ENCODE data around the gene PEG3. TPM values are rescaled to one million over a fixed set of nuclear protein-coding genes. Genes with fewer than 3 reads are reported as not detected.

PEG3 gene
- total and polyA plus RNA-seq, 2 of the 4 experiments (the other 2 are of a cell fraction) = not detected

- no peak overlapping the region for H3K23ac ChIP-seq (ENCODE audit: low read depth, low read length)
- POLR2A ChIA-PET (ENCODE audit: unreplicated experiment) = no interaction called here
These were observed 33.0 kb upstream of the PEG3 start for GRCh38 chr19:56873493-56873892.

More at GRCh38 chr19:56873493-56873892, 33.0 kb upstream of the PEG3 start:
- H3K4me3 ChIP-seq (ENCODE audit: insufficient read depth, low read depth, low read length) = no peak overlapping the region
- TF ChIP-seq MXI1 (IDR thresholded peaks at IDR 0.05; ENCODE audit: borderline replicate concordance, low read depth, low read length) (no peak), CHD1 (IDR thresholded peaks at IDR 0.05; ENCODE audit: low read depth, low read length) (no peak), MAFK (IDR thresholded peaks at IDR 0.05; ENCODE audit: low read depth, low read length) (no peak), SMC3 (IDR thresholded peaks at IDR 0.05; ENCODE audit: low read depth, low read length) (no peak), USF2 (IDR thresholded peaks at IDR 0.05; ENCODE audit: low read depth, low read length) (no peak), RFX5 (IDR thresholded peaks at IDR 0.05; ENCODE audit: low read depth, low read length) (no peak), RAD21 (IDR thresholded peaks at IDR 0.05; ENCODE audit: low read length) (no peak), POLR2A (IDR thresholded peaks at IDR 0.05; ENCODE audit: low read depth, low read length) (no peak), RCOR1 (IDR thresholded peaks at IDR 0.05; ENCODE audit: insufficient replicate concordance, low read length) (no peak), NFE2L2 (IDR thresholded peaks at IDR 0.05; ENCODE audit: low read depth, low read length) (no peak), FOS (IDR thresholded peaks at IDR 0.05; ENCODE audit: low read depth, low read length) (no peak), BHLHE40 (IDR thresholded peaks at IDR 0.05; ENCODE audit: low read depth, low read length) (no peak), ELK1 (IDR thresholded peaks at IDR 0.05; ENCODE audit: borderline replicate concordance, low read depth, low read length) (no peak), MAZ (IDR thresholded peaks at IDR 0.05; ENCODE audit: borderline replicate concordance, low read depth, low read length) (no peak), CEBPB (IDR thresholded peaks at IDR 0.05; ENCODE audit: low read depth, low read length) (no peak)
- TF ChIP-seq, protein P1, sequence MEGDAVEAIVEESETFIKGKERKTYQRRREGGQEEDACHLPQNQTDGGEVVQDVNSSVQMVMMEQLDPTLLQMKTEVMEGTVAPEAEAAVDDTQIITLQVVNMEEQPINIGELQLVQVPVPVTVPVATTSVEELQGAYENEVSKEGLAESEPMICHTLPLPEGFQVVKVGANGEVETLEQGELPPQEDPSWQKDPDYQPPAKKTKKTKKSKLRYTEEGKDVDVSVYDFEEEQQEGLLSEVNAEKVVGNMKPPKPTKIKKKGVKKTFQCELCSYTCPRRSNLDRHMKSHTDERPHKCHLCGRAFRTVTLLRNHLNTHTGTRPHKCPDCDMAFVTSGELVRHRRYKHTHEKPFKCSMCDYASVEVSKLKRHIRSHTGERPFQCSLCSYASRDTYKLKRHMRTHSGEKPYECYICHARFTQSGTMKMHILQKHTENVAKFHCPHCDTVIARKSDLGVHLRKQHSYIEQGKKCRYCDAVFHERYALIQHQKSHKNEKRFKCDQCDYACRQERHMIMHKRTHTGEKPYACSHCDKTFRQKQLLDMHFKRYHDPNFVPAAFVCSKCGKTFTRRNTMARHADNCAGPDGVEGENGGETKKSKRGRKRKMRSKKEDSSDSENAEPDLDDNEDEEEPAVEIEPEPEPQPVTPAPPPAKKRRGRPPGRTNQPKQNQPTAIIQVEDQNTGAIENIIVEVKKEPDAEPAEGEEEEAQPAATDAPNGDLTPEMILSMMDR (conservative IDR thresholded peaks at IDR 0.05; ENCODE audit: low read depth, low read length) = no peak
- H3K56ac ChIP-seq (ENCODE audit: extremely low read depth, insufficient read depth, low read length) = no peak overlapping the region
- no peak overlapping the region for H3K27ac ChIP-seq (ENCODE audit: insufficient read depth, low read length)
- no peak overlapping the region for H2BK120ac ChIP-seq (ENCODE audit: low read depth, low read length)
- CTCF ChIA-PET = interaction anchor here (0.6 kb wide), 1 partner anchor 16 kb away, joined by 6 read pairs; no protein-coding TSS in a partner anchor
- no peak overlapping the region for H3K18ac ChIP-seq (ENCODE audit: low read depth, low read length)
- DNase-seq = no peak
- no peaks in the 10 kb centered on the region for H3K36me3 ChIP-seq (ENCODE audit: control insufficient read depth, insufficient read depth, low read length)
- no peaks in the 10 kb centered on the region for H3K9me1 ChIP-seq (ENCODE audit: insufficient read depth, low read length)
- 65% methylated on average over 4 of the region's 5 CpGs; no CpG with 5 or more reads in 1 of the 2 experiments for WGBS, 2 experiments (ENCODE audit: extremely low coverage in 2 of 2, insufficient read length in 1 of 2)
- no peak overlapping the region for H2BK5ac ChIP-seq (ENCODE audit: low read depth, low read length, poor library complexity, severe bottlenecking)
- no peak overlapping the region for H2AK5ac ChIP-seq (ENCODE audit: low read depth, low read length)
- in situ Hi-C loops (cut with MboI; ENCODE audit: low sequenced_read_pairs) (no loop called here), intact Hi-C loops (cut with micrococcal nuclease) (no loop called here), dilution Hi-C loops (cut with HindIII; ENCODE audit: low sequenced_read_pairs, unreplicated experiment) (no loop called here)
- H3K79me1 ChIP-seq (ENCODE audit: low read depth in 1 of 2, low read length in 2 of 2) = no peaks in the 10 kb centered on the region
- H2AFZ ChIP-seq (replicated peaks; ENCODE audit: low read length, poor library complexity) = no peak overlapping the region
- H3K27me3 ChIP-seq (ENCODE audit: control insufficient read depth, insufficient read depth, low read length) = no peaks in the 10 kb centered on the region
- no peak overlapping the region for H4K91ac ChIP-seq (ENCODE audit: insufficient read depth, low read depth, low read length)
- no peaks in the 10 kb centered on the region for H4K20me1 ChIP-seq (ENCODE audit: insufficient read depth, low read length)
- no peak overlapping the region for H3K14ac ChIP-seq (replicated peaks; ENCODE audit: low read depth, low read length)
- H3K4me1 ChIP-seq (ENCODE audit: control insufficient read depth, insufficient read depth, low read length) = no peaks in the 10 kb centered on the region
- H3K9me3 ChIP-seq (ENCODE audit: control insufficient read depth, insufficient read depth, low read length) = peaks cover 43% of the 10 kb centered on the region
- no peak overlapping the region for H3K4me2 ChIP-seq (ENCODE audit: low read depth, low read length)
- no peak overlapping the region for H2BK15ac ChIP-seq (ENCODE audit: low read depth, low read length)
- H4K5ac ChIP-seq (ENCODE audit: low read depth, low read length) = no peak overlapping the region
- no peak overlapping the region for H4K8ac ChIP-seq (ENCODE audit: low read depth in 2 of 2, low read length in 2 of 2)
- no peak overlapping the region for H2BK20ac ChIP-seq (ENCODE audit: low read depth, low read length)
- H2AK9ac ChIP-seq (replicated peaks; ENCODE audit: low read depth, low read length, poor library complexity) = no peak overlapping the region
- ATAC-seq (ENCODE audit: low read depth) = no peak
- H3K4ac ChIP-seq (ENCODE audit: low read depth, low read length) = no peak overlapping the region
- BruUV-seq (replicated peaks) = no TSS peak
- H3K9ac ChIP-seq (ENCODE audit: low read depth, low read length) = no peak overlapping the region

All from IMR-90 (cell line).